DMS53 treated with DMSO at 0.1 percent for 48 hours (cell line): ENCODE results near the gene SKP2.
"Not testable (repeated sequence)": the region's sequence is repeated elsewhere in the genome, so short reads cannot be mapped to it uniquely, and the experiment has no call there.

Experiments used
- DNase-seq: peaks from one replicate; lab custom pipeline; 2025; ENCODE audit not compliant: unreplicated experiment; lab: John Stamatoyannopoulos, UW

SKP2 gene

GRCh38 chr5:36151434-36152323 lies at the start of gene SKP2, which contains the start of gene LMBRD2:
SKP2 (plus strand) TSS chr5:36152111; CDS start chr5:36152263, 152 bp downstream.
LMBRD2 (minus strand) TSS chr5:36151887; CDS start chr5:36143349, 8,538 bp downstream.
- DNase-seq = peak; percentile 85

GRCh38 chr5:36105819-36106218 lies 46.1 kb upstream of the SKP2 start:
- DNase-seq = no peak

GRCh38 chr5:36108758-36109460 lies 43.0 kb upstream of the SKP2 start:
- no peak for DNase-seq

GRCh38 chr5:36111238-36111637 lies 40.7 kb upstream of the SKP2 start:
- DNase-seq = no peak

- no peak for DNase-seq
These were observed 26.0 kb upstream of the SKP2 start for GRCh38 chr5:36125868-36126267.

- DNase-seq = no peak
These were observed 23.1 kb upstream of the SKP2 start for GRCh38 chr5:36128795-36129194.

GRCh38 chr5:36129666-36130065 lies 22.2 kb upstream of the SKP2 start:
- not testable (repeated sequence) for DNase-seq

- DNase-seq = not testable (repeated sequence)
These were observed 18.9 kb upstream of the SKP2 start for GRCh38 chr5:36133009-36133408.

GRCh38 chr5:36135988-36136387 lies 15.9 kb upstream of the SKP2 start:
- DNase-seq = no peak

GRCh38 chr5:36136581-36136980 lies 15.3 kb upstream of the SKP2 start:
- no peak for DNase-seq

GRCh38 chr5:36138900-36139683 lies 12.8 kb upstream of the SKP2 start:
- no peak for DNase-seq

GRCh38 chr5:36145311-36145710 lies 6.6 kb upstream of the SKP2 start:
- DNase-seq = no peak

GRCh38 chr5:36146390-36146789 lies 5.5 kb upstream of the SKP2 start:
- DNase-seq = no peak

- no peak for DNase-seq
These were observed 4.2 kb upstream of the SKP2 start for GRCh38 chr5:36147681-36148080.

- no peak for DNase-seq
These were observed 1.1 kb upstream of the SKP2 start for GRCh38 chr5:36150676-36151433.

GRCh38 chr5:36152324-36153297 lies 700 bp downstream of the SKP2 start:
- no peak for DNase-seq

GRCh38 chr5:36153298-36153677 lies 1.4 kb downstream of the SKP2 start:
- no peak for DNase-seq

GRCh38 chr5:36153726-36154125 lies 1.8 kb downstream of the SKP2 start:
- no peak for DNase-seq

GRCh38 chr5:36155291-36155690 lies 3.4 kb downstream of the SKP2 start:
- DNase-seq = no peak
